Ectodermal cell (in vitro differentiated cells): Measurements from ENCODE around the gene SULF2.

ENCODE experiments used
- H3K27ac ChIP-seq: 2 replicates; pipeline ENCODE4 v1.7.0; 2013; ENCODE audit warnings: mild to moderate bottlenecking, low read depth, low read length; ENCODE audit not compliant: insufficient read depth, poor library complexity, severe bottlenecking
- H3K27me3 ChIP-seq: 2 replicates; pipeline ENCODE4 v1.7.0; 2013; ENCODE audit warnings: mild to moderate bottlenecking, low read length; ENCODE audit not compliant: insufficient read depth, control insufficient read depth, poor library complexity, severe bottlenecking
- H3K36me3 ChIP-seq: one replicate; pipeline ENCODE4 v1.7.0; 2013; ENCODE audit warnings: low read length; ENCODE audit not compliant: control insufficient read depth, insufficient read depth
- H3K4me1 ChIP-seq: one replicate; pipeline ENCODE4 v1.7.0; 2013; ENCODE audit warnings: low read length; ENCODE audit not compliant: control insufficient read depth, insufficient read depth
- H3K4me3 ChIP-seq: 2 replicates; pipeline ENCODE4 v1.7.0; 2013; ENCODE audit warnings: low read depth, low read length, control low read depth; ENCODE audit not compliant: insufficient read depth
- H3K9me3 ChIP-seq: 2 replicates; pipeline ENCODE4 v1.7.0; 2013; ENCODE audit warnings: mild to moderate bottlenecking, low read length, moderate library complexity; ENCODE audit not compliant: control insufficient read depth
- WGBS, 2 experiments: methylation state at CpG; one replicate each; pipeline ENCODE4 v1.1.7; 2013; ENCODE audit warnings: missing lambda C conversion rate in 2 of 2; 5-methylcytosine and 5-hydroxymethylcytosine counted together

SULF2 gene

GRCh38 chr20:47762699-47763268 lies 22.5 kb downstream of the SULF2 start:
- no peak overlapping the region for H3K27ac ChIP-seq
- no peak overlapping the region for H3K4me3 ChIP-seq
- peaks cover 11% of the 10 kb centered on the region for H3K4me1 ChIP-seq

GRCh38 chr20:47761482-47762047 lies 23.7 kb downstream of the SULF2 start:
- WGBS, 2 experiments = 64 to 70% methylated on average over 11 of the region's 11 CpGs
- Histone ChIP-seq H3K4me3 (no peak overlapping the region), H3K36me3 (no peaks in the 10 kb centered on the region), H3K4me1 (peaks cover 19% of the 10 kb centered on the region), H3K27me3 (no peaks in the 10 kb centered on the region), H3K27ac (no peak overlapping the region), H3K9me3 (no peaks in the 10 kb centered on the region)

More at GRCh38 chr20:47762699-47763268, 22.5 kb downstream of the SULF2 start:
- H3K27me3 ChIP-seq = no peaks in the 10 kb centered on the region
- no peaks in the 10 kb centered on the region for H3K9me3 ChIP-seq
- H3K36me3 ChIP-seq = no peaks in the 10 kb centered on the region
- WGBS, 2 experiments = 91 to 92% methylated on average over 13 of the region's 13 CpGs

- Histone ChIP-seq H3K9me3 (no peaks in the 10 kb centered on the region), H3K4me3 (no peak overlapping the region), H3K27me3 (no peaks in the 10 kb centered on the region), H3K36me3 (no peaks in the 10 kb centered on the region), H3K4me1 (peaks cover 16% of the 10 kb centered on the region), H3K27ac (no peak overlapping the region)
- 90 to 93% methylated on average over 14 of the region's 14 CpGs for WGBS, 2 experiments
These were observed 24.4 kb downstream of the SULF2 start for GRCh38 chr20:47760686-47761481.

GRCh38 chr20:47758517-47759450 lies 26.5 kb downstream of the SULF2 start:
- H3K27me3 ChIP-seq = no peaks in the 10 kb centered on the region
- H3K27ac ChIP-seq = no peak overlapping the region
- no peaks in the 10 kb centered on the region for H3K9me3 ChIP-seq
- no peaks in the 10 kb centered on the region for H3K36me3 ChIP-seq
- H3K4me3 ChIP-seq = no peak overlapping the region
- WGBS, 2 experiments = 85 to 87% methylated on average over 21 of the region's 21 CpGs
- peaks cover 17% of the 10 kb centered on the region for H3K4me1 ChIP-seq

GRCh38 chr20:47757145-47758035 lies 27.9 kb downstream of the SULF2 start:
- no peaks in the 10 kb centered on the region for H3K9me3 ChIP-seq
- no peak overlapping the region for H3K4me3 ChIP-seq
- no peak overlapping the region for H3K27ac ChIP-seq
- H3K27me3 ChIP-seq = no peaks in the 10 kb centered on the region
- peaks cover 20% of the 10 kb centered on the region for H3K4me1 ChIP-seq
- 79% methylated on average over 32 of the region's 32 CpGs for WGBS, 2 experiments
- H3K36me3 ChIP-seq = no peaks in the 10 kb centered on the region

GRCh38 chr20:47754946-47755652 lies 30.2 kb downstream of the SULF2 start:
- Histone ChIP-seq H3K27me3 (no peaks in the 10 kb centered on the region), H3K36me3 (no peaks in the 10 kb centered on the region), H3K9me3 (no peaks in the 10 kb centered on the region), H3K4me1 (peaks cover 16% of the 10 kb centered on the region), H3K27ac (no peak overlapping the region), H3K4me3 (no peak overlapping the region)
- 95 to 97% methylated on average over 10 of the region's 10 CpGs for WGBS, 2 experiments

- Histone ChIP-seq H3K4me3 (no peak overlapping the region), H3K4me1 (peaks cover 15% of the 10 kb centered on the region), H3K36me3 (no peaks in the 10 kb centered on the region), H3K27me3 (no peaks in the 10 kb centered on the region), H3K27ac (no peak overlapping the region), H3K9me3 (no peaks in the 10 kb centered on the region)
- WGBS, 2 experiments = 92 to 96% methylated on average over 2 of the region's 2 CpGs
These were observed 30.9 kb downstream of the SULF2 start for GRCh38 chr20:47754388-47754715.

- no peaks in the 10 kb centered on the region for H3K9me3 ChIP-seq
- no peaks in the 10 kb centered on the region for H3K36me3 ChIP-seq
- H3K27ac ChIP-seq = peak overlapping the region; percentile 13
- H3K4me1 ChIP-seq = peaks cover 15% of the 10 kb centered on the region
- H3K27me3 ChIP-seq = no peaks in the 10 kb centered on the region
- H3K4me3 ChIP-seq = no peak overlapping the region
- 90 to 92% methylated on average over 13 to 14 of the region's 14 CpGs for WGBS, 2 experiments
These were observed 31.5 kb downstream of the SULF2 start for GRCh38 chr20:47753576-47754387.
